Measurements from ENCODE around the gene RBM20.

- TF ChIP-seq, protein P1, sequence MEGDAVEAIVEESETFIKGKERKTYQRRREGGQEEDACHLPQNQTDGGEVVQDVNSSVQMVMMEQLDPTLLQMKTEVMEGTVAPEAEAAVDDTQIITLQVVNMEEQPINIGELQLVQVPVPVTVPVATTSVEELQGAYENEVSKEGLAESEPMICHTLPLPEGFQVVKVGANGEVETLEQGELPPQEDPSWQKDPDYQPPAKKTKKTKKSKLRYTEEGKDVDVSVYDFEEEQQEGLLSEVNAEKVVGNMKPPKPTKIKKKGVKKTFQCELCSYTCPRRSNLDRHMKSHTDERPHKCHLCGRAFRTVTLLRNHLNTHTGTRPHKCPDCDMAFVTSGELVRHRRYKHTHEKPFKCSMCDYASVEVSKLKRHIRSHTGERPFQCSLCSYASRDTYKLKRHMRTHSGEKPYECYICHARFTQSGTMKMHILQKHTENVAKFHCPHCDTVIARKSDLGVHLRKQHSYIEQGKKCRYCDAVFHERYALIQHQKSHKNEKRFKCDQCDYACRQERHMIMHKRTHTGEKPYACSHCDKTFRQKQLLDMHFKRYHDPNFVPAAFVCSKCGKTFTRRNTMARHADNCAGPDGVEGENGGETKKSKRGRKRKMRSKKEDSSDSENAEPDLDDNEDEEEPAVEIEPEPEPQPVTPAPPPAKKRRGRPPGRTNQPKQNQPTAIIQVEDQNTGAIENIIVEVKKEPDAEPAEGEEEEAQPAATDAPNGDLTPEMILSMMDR (IDR thresholded peaks at IDR 0.05) = no peak
- TF ChIP-seq EP300 (IDR thresholded peaks at IDR 0.05) = no peak
- TF ChIP-seq POLR2AphosphoS5 (IDR thresholded peaks at IDR 0.05) = no peak
Observed at GRCh38 chr10:110655320-110655719, 11.2 kb downstream of the RBM20 start.

All from gastroesophageal sphincter (tissue), 3 donors.